IMR-90 (cell line): ENCODE measurements around the gene DYSF. TPM values are rescaled to one million over a fixed set of nuclear protein-coding genes. Genes with fewer than 3 reads are reported as not detected.

Source experiments
- ATAC-seq: fragments of 200-7000 bp; cut with Tn5 transposase; 2 replicates; pipeline ENCODE4 v1.9.1; 2020; ENCODE audit warnings: low read depth, mild to moderate bottlenecking, moderate library complexity
- BruUV-seq: library from RNA; stranded (reverse); fragments of 400-500 nt; replicated peaks from 2 replicates; lab custom pipeline; 2021; lab: Mats Ljungman, UMichigan
- CTCF ChIA-PET: fragments of 300-600 bp; formaldehyde crosslinking; extraction: SDS; loops from one replicate; lab custom pipeline; 2021; ENCODE audit warnings: antibody characterized with exemption; lab: Yijun Ruan, JAX
- POLR2A ChIA-PET: fragments of 300-600 bp; sonication (Branson Sonifier 250); formaldehyde crosslinking; loops from one replicate; lab custom pipeline; 2022; ENCODE audit warnings: antibody characterized with exemption; ENCODE audit not compliant: unreplicated experiment; lab: Charles Lee
- DNase-seq: peaks from one replicate; pipeline ENCODE4 v3.0.0; 2013
- H2AFZ ChIP-seq: replicated peaks from 2 replicates; pipeline ENCODE3; 2013; ENCODE audit warnings: low read length, mild to moderate bottlenecking; ENCODE audit not compliant: poor library complexity
- H2AK5ac ChIP-seq: 2 replicates; pipeline ENCODE4 v1.6.1; 2013; ENCODE audit warnings: low read depth, low read length, inconsistent platforms
- H2AK9ac ChIP-seq: replicated peaks from 2 replicates; pipeline ENCODE3; 2013; ENCODE audit warnings: mild to moderate bottlenecking, low read depth, low read length, moderate library complexity; ENCODE audit not compliant: poor library complexity
- H2BK120ac ChIP-seq: 2 replicates; pipeline ENCODE4 v1.6.1; 2013; ENCODE audit warnings: low read depth, low read length, inconsistent platforms
- H2BK15ac ChIP-seq: 3 replicates; pipeline ENCODE4 v1.6.1; 2013; ENCODE audit warnings: low read depth, low read length, inconsistent platforms
- H2BK20ac ChIP-seq: 2 replicates; pipeline ENCODE4 v1.6.1; 2013; ENCODE audit warnings: low read depth, mild to moderate bottlenecking, inconsistent platforms, low read length, moderate library complexity
- H2BK5ac ChIP-seq: 2 replicates; pipeline ENCODE4 v1.6.1; 2013; ENCODE audit warnings: mild to moderate bottlenecking, low read depth, low read length, inconsistent platforms; ENCODE audit not compliant: poor library complexity, severe bottlenecking
- H3K14ac ChIP-seq: replicated peaks from 2 replicates; pipeline ENCODE4 v1.6.1; 2013; ENCODE audit warnings: low read depth, low read length, inconsistent platforms
- H3K18ac ChIP-seq: 2 replicates; pipeline ENCODE4 v1.6.1; 2013; ENCODE audit warnings: low read depth, low read length, control low read depth
- H3K23ac ChIP-seq: 2 replicates; pipeline ENCODE4 v1.6.1; 2013; ENCODE audit warnings: low read depth, low read length, inconsistent platforms
- H3K27ac ChIP-seq: 2 replicates; pipeline ENCODE4 v1.5.1; 2013; ENCODE audit warnings: mild to moderate bottlenecking, control low read depth, low read length; ENCODE audit not compliant: insufficient read depth
- H3K27me3 ChIP-seq: 2 replicates; pipeline ENCODE4 v1.6.1; 2013; ENCODE audit warnings: low read length; ENCODE audit not compliant: control insufficient read depth, insufficient read depth
- H3K36me3 ChIP-seq: 2 replicates; pipeline ENCODE4 v1.6.1; 2013; ENCODE audit warnings: low read length, mixed read lengths; ENCODE audit not compliant: control insufficient read depth, insufficient read depth
- H3K4ac ChIP-seq: 2 replicates; pipeline ENCODE4 v1.6.1; 2013; ENCODE audit warnings: low read depth, low read length, inconsistent platforms
- H3K4me1 ChIP-seq: 2 replicates; pipeline ENCODE4 v1.6.1; 2013; ENCODE audit warnings: low read length, mixed read lengths; ENCODE audit not compliant: control insufficient read depth, insufficient read depth
- H3K4me2 ChIP-seq: 2 replicates; pipeline ENCODE4 v1.6.1; 2013; ENCODE audit warnings: low read depth, mild to moderate bottlenecking, control low read depth, low read length, moderate library complexity
- H3K4me3 ChIP-seq: 2 replicates; pipeline ENCODE4 v1.5.1; 2013; ENCODE audit warnings: low read depth, mild to moderate bottlenecking, control low read depth, low read length, moderate library complexity; ENCODE audit not compliant: insufficient read depth
- H3K56ac ChIP-seq: 2 replicates; pipeline ENCODE4 v1.6.1; 2013; ENCODE audit warnings: low read length, inconsistent platforms; ENCODE audit not compliant: insufficient read depth; ENCODE audit errors: extremely low read depth
- H3K79me1 ChIP-seq, 2 experiments: 2 replicates each; pipeline ENCODE4 v1.6.1; 2013; ENCODE audit warnings: low read length in 2 of 2, inconsistent platforms in 1 of 2, low read depth in 1 of 2
- H3K9ac ChIP-seq: 2 replicates; pipeline ENCODE4 v1.6.1; 2013; ENCODE audit warnings: low read depth, low read length, control low read depth
- H3K9me1 ChIP-seq: 2 replicates; pipeline ENCODE4 v1.6.1; 2013; ENCODE audit warnings: low read length, inconsistent platforms; ENCODE audit not compliant: insufficient read depth
- H3K9me3 ChIP-seq: 2 replicates; pipeline ENCODE4 v1.6.1; 2013; ENCODE audit warnings: low read length; ENCODE audit not compliant: control insufficient read depth, insufficient read depth
- H4K20me1 ChIP-seq: 2 replicates; pipeline ENCODE4 v1.6.1; 2013; ENCODE audit warnings: low read length, inconsistent platforms; ENCODE audit not compliant: insufficient read depth
- H4K5ac ChIP-seq: 2 replicates; pipeline ENCODE4 v1.6.1; 2013; ENCODE audit warnings: mild to moderate bottlenecking, low read depth, low read length, control low read depth
- H4K8ac ChIP-seq, 2 experiments: 2 replicates each; pipeline ENCODE4 v1.6.1; 2013; ENCODE audit warnings: low read depth in 2 of 2, low read length in 2 of 2, control low read depth in 1 of 2, inconsistent platforms in 1 of 2
- H4K91ac ChIP-seq: 2 replicates; pipeline ENCODE4 v1.6.1; 2013; ENCODE audit warnings: low read depth, low read length, inconsistent platforms; ENCODE audit not compliant: insufficient read depth
- CEBPB ChIP-seq: IDR thresholded peaks from 2 replicates; pipeline ENCODE4 v1.6.1; 2012; ENCODE audit warnings: low read depth, low read length, improper control_type of control experiment
- CHD1 ChIP-seq: IDR thresholded peaks from 2 replicates; pipeline ENCODE4 v1.6.1; 2012; ENCODE audit warnings: low read depth, low read length, improper control_type of control experiment
- RAD21 ChIP-seq: IDR thresholded peaks from 2 replicates; pipeline ENCODE4 v1.6.1; 2012; ENCODE audit warnings: low read length, improper control_type of control experiment
- RCOR1 ChIP-seq: IDR thresholded peaks from 2 replicates; pipeline ENCODE4 v1.6.1; 2012; ENCODE audit warnings: mild to moderate bottlenecking, low read length, improper control_type of control experiment; ENCODE audit not compliant: insufficient replicate concordance
- WGBS, 2 experiments: methylation state at CpG; one replicate each; pipeline versions ENCODE4 v1.1.5 to v1.1.7; 2013; ENCODE audit warnings: missing lambda C conversion rate in 2 of 2; ENCODE audit not compliant: insufficient read length in 1 of 2; ENCODE audit errors: extremely low coverage in 2 of 2; 5-methylcytosine and 5-hydroxymethylcytosine counted together
- dilution Hi-C: fragments of 300-500 bp; cut with HindIII; formaldehyde crosslinking; loops from one replicate; pipeline ENCODE4 v1.14.3; 2018; ENCODE audit warnings: low sequenced_read_pairs; ENCODE audit not compliant: unreplicated experiment
- in situ Hi-C: fragments of 300-500 bp; cut with MboI; formaldehyde crosslinking; loops from 3 replicates; pipeline ENCODE4 v1.14.3; 2019; ENCODE audit warnings: low sequenced_read_pairs, inconsistent platforms, mixed read lengths
- intact Hi-C: fragments of 100-400 bp; cut with micrococcal nuclease; formaldehyde crosslinking; loops from 2 replicates; pipeline ENCODE4 v1.10.0; 2022
- polyA plus RNA-seq, 3 experiments: library from polyadenylated mRNA; depleted of rRNA; stranded (reverse); fragments of >200 nt; gene quantifications; 2 replicates each; pipeline ENCODE4 v1.2.3, GENCODE V29; 2012; ENCODE audit warnings: low replicate concordance in 1 of 3
- total RNA-seq: library from RNA; depleted of rRNA; stranded (reverse); fragments of >200 nt; gene quantifications from 2 replicates; pipeline ENCODE4 v1.2.3, GENCODE V29; 2012
- TF ChIP-seq, protein P1 (sequence below): conservative IDR thresholded peaks from 2 replicates; pipeline ENCODE4 v1.5.1; 2012; ENCODE audit warnings: mild to moderate bottlenecking, low read depth, low read length, improper control_type of control experiment

Gene DYSF
- total and polyA plus RNA-seq, 2 of the 4 experiments (the other 2 are of a cell fraction), result 0.09 to 0.18 TPM

DNA sequence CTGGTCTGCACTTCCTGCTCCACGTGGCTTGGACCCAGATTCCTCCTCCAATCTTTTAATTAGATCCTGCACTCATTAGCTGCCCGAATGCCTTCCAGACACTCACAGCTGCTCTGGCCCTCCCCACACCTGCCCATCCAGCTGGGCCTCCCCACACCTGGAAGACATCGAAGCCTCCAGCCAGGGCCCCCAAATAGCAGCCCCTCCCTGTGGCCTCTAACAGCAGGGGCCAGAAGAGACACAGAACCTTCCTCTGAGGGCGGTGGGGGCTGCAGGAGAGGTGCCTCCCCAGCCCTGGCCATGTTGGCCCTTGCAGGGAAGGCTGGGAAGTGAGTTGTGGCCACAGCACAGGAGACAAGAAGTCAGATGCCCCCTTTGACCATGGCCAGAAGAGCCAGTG lies 252.8 kb downstream of the DYSF start:
- ATAC-seq (no peak), DNase-seq (no peak)
- H2BK20ac ChIP-seq, result no peak overlapping the region
- H3K4me1 ChIP-seq, result no peaks in the 10 kb centered on the region
- H3K9ac ChIP-seq, result no peak overlapping the region
- BruUV-seq, result no TSS peak
- dilution Hi-C loops (no loop called here), intact Hi-C loops (no loop called here), in situ Hi-C loops (no loop called here)
- H3K9me1 ChIP-seq, result no peaks in the 10 kb centered on the region
- H4K20me1 ChIP-seq, result no peaks in the 10 kb centered on the region
- H2AK9ac ChIP-seq, result no peak overlapping the region
- ChIA-PET POLR2A (no interaction called here), CTCF (no interaction called here)
- H3K18ac ChIP-seq, result no peak overlapping the region
- 86% methylated on average over 1 of the region's 4 CpGs; no CpG with 5 or more reads in 1 of the 2 experiments for WGBS, 2 experiments
- no peak overlapping the region for H4K8ac ChIP-seq
- H3K23ac ChIP-seq, result no peak overlapping the region
- TF ChIP-seq RCOR1, result no peak
- TF ChIP-seq, protein P1, sequence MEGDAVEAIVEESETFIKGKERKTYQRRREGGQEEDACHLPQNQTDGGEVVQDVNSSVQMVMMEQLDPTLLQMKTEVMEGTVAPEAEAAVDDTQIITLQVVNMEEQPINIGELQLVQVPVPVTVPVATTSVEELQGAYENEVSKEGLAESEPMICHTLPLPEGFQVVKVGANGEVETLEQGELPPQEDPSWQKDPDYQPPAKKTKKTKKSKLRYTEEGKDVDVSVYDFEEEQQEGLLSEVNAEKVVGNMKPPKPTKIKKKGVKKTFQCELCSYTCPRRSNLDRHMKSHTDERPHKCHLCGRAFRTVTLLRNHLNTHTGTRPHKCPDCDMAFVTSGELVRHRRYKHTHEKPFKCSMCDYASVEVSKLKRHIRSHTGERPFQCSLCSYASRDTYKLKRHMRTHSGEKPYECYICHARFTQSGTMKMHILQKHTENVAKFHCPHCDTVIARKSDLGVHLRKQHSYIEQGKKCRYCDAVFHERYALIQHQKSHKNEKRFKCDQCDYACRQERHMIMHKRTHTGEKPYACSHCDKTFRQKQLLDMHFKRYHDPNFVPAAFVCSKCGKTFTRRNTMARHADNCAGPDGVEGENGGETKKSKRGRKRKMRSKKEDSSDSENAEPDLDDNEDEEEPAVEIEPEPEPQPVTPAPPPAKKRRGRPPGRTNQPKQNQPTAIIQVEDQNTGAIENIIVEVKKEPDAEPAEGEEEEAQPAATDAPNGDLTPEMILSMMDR, result no peak
- TF ChIP-seq CHD1, result no peak
- no peak for TF ChIP-seq CEBPB
- TF ChIP-seq RAD21, result no peak
- H2BK120ac ChIP-seq, result no peak overlapping the region
- H4K5ac ChIP-seq, result no peak overlapping the region
- H3K4me3 ChIP-seq, result no peak overlapping the region
- H2AFZ ChIP-seq, result no peak overlapping the region
- H2BK5ac ChIP-seq, result no peak overlapping the region
- H3K4me2 ChIP-seq, result no peak overlapping the region
- no peak overlapping the region for H3K4ac ChIP-seq
- no peak overlapping the region for H3K27ac ChIP-seq
- no peak overlapping the region for H3K14ac ChIP-seq
- H3K79me1 ChIP-seq, result no peaks in the 10 kb centered on the region
- H2AK5ac ChIP-seq, result no peak overlapping the region
- H3K27me3 ChIP-seq, result peaks cover 64% of the 10 kb centered on the region
- no peak overlapping the region for H4K91ac ChIP-seq
- H3K56ac ChIP-seq, result no peak overlapping the region
- H2BK15ac ChIP-seq, result no peak overlapping the region
- no peaks in the 10 kb centered on the region for H3K36me3 ChIP-seq
- H3K9me3 ChIP-seq, result no peaks in the 10 kb centered on the region
